SK-N-DZ (cell line): Measurements from ENCODE around the gene FREM2.

Experiments
- DNase-seq: peaks from one replicate; pipeline ENCODE4 v3.0.0-alpha.2; 2015; ENCODE audit warnings: low spot score

FREM2 gene

GRCh38 chr13:38826182-38826813, 139.4 kb downstream of the FREM2 start:
- DNase-seq, result no peak

GRCh38 chr13:38830442-38831045, 143.7 kb downstream of the FREM2 start:
- no peak for DNase-seq

GRCh38 chr13:38844581-38844980, 157.7 kb downstream of the FREM2 start:
- no peak for DNase-seq

GRCh38 chr13:38848360-38848759, 161.5 kb downstream of the FREM2 start:
- DNase-seq, result no peak

GRCh38 chr13:38849315-38849714, 162.4 kb downstream of the FREM2 start:
- DNase-seq, result no peak

- DNase-seq, result no peak
Measured at GRCh38 chr13:38850868-38851626, 164.2 kb downstream of the FREM2 start.

- no peak for DNase-seq
Measured at GRCh38 chr13:38854226-38854625, 167.3 kb downstream of the FREM2 start.

- no peak for DNase-seq
Measured at GRCh38 chr13:38856065-38856464, 169.2 kb downstream of the FREM2 start.

- no peak for DNase-seq
Measured at GRCh38 chr13:38862443-38862842, 175.6 kb downstream of the FREM2 start.

DNA sequence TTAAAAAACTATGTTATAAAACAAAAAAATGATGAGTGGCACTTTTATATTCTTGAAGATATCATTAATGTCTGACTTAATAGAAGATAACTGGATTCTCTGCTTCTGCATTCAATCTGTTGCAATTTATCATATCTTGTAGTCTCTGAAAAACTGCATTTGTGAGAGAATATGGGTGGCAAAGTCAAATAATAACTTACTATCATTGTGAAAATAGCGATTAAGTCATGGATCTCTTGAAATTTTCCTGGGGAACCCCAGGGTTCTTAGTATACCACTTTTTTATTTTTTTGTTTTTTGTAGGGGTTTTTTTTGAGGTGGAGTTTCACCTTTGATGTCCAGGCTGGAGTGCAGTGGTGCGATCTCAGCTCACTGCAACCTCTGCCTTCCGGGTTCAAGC, 176.7 kb downstream of the FREM2 start:
- no peak for DNase-seq

DNA sequence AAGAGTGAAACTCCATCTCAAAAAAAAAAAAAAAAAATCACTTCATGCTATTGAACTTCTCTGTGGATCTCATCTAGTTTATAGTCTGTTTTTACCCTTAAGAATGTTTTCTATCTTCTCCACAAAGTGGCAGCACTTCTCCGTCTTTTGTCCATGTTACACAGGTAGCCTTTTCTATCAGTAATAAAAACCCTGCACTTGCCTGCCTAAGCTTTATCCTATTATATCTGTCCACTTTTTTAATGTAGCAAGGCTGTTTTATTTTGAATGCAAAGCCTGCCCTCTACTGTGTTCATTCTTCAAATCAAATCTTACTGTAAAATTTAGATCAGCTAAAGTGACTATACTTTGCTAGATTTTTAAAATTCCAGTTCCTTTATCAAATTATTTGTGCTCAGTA, 179.8 kb downstream of the FREM2 start:
- DNase-seq, result no peak

GRCh38 chr13:38868399-38868798, 181.5 kb downstream of the FREM2 start:
- no peak for DNase-seq

- no peak for DNase-seq
Measured at GRCh38 chr13:38868870-38869269, 182.0 kb downstream of the FREM2 start.

DNA sequence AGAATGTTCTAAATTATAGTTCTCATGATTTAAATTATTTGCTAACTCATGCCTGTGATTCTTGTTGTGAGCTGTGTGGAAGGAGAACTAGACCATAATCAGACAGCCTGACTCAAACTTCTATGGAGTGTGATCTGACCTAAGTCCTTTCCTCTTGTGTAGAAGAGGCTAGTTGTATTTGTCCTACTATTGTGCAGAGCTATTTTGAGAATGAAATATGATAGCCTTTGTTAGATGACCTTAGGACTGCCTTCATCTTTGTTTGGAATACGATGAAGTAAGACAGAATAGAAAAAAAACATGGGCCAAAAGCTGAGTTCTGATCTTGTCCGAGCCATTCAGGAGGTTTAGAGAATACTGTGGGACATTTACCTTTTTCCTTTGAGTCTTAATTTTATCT, 184.4 kb downstream of the FREM2 start:
- DNase-seq, result no peak

- peak; percentile 18 for DNase-seq
Measured at GRCh38 chr13:38872693-38873092, 185.8 kb downstream of the FREM2 start.

- no peak for DNase-seq
Measured at GRCh38 chr13:38875186-38875875, 188.5 kb downstream of the FREM2 start.

- no peak for DNase-seq
Measured at GRCh38 chr13:38879278-38879677, 192.4 kb downstream of the FREM2 start.

DNA sequence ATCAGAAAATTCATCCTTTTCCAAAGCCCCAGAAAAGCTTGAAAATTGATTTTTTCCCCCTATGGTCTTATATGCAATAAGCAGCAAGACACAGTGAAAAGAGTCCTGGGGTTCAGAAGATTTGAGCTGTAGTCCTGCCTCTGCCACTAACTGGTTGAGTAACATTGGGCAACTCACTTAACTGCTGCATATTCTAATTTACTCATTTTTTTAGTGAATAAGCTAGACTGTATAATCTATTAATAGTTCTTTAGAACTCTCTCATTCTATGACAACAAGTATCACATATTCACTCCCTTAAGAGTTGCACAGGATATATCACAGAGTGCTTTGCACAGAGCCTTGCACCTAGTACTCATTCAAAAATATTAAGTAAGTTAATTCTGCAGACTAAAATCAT, 192.9 kb downstream of the FREM2 start:
- no peak for DNase-seq

DNA sequence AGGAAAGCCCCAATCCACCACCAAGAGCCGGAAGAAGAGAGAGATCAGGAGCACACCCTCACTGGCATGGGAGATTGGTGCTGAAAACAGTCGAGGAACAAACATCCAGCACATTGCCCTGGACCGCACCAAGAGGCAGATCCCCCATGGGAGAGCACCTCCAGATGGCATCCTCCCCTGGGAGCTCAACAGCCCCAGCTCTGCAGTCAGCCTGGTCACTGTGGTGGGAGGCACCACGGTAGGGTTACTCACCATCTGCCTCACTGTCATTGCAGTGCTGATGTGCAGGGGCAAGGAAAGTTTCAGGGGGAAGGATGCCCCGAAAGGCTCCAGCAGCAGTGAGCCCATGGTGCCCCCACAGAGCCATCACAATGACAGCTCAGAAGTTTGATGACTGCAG, 193.5 kb downstream of the FREM2 start:
- DNase-seq, result no peak

- no peak for DNase-seq
Measured at GRCh38 chr13:38883783-38884182, 196.9 kb downstream of the FREM2 start.

DNA sequence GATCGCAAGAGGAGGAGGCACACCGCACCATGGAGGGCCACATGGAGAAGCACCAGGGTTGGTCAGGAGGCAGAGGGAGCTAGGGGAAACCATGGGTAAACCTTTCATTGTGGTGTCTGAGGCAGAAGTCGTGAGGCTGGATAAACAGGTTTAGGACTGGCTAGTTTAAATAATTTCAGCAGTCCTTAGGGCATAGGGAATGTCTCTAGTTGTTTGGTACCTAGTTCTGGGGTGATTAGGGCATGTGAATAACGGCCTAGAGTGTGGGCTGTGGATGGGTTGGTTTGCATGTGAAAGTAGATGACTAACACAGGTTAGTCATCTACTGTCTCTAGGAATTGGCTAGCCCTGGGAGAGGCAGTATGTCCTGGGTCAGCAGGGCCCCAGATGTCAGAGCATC, 201.4 kb downstream of the FREM2 start:
- DNase-seq, result no peak

- DNase-seq, result no peak
Measured at GRCh38 chr13:38895075-38895474, 208.2 kb downstream of the FREM2 start.
